ENCODE results near the gene CHST9. TPM values are rescaled to one million over a fixed set of nuclear protein-coding genes. Genes with fewer than 3 reads are reported as not detected.

CHST9 gene
- total and polyA plus RNA-seq, 10 of the 15 experiments (the other 5 are each of a cell fraction or from before 2014, with no cell fraction given) = 0.34 TPM; not detected in 9

GRCh38 chr18:27073404-27073830, 111.7 kb downstream of the CHST9 start (continued):
- TF ChIP-seq ZBTB40 (IDR thresholded peaks at IDR 0.05; ENCODE audit: borderline replicate concordance) (no peak), CHD4 (IDR thresholded peaks at IDR 0.05) (no peak), BCL11A (IDR thresholded peaks at IDR 0.05; ENCODE audit: low read depth, low read length) (peak; percentile 49; the same call in 1 of the 2 replicates), KAT2A (conservative IDR thresholded peaks at IDR 0.05; ENCODE audit: control insufficient read depth, low read depth, low read length) (no peak), HSF1 (IDR thresholded peaks at IDR 0.05; ENCODE audit: low read depth, low read length) (no peak), SREBF1 (IDR thresholded peaks at IDR 0.05; ENCODE audit: low read length) (no peak), JUNB (IDR thresholded peaks at IDR 0.05) (peak; percentile 17; the same call in 1 of the 2 replicates), CBX3 (IDR thresholded peaks at IDR 0.05; ENCODE audit: borderline replicate concordance, low read depth) (no peak), ZNF274 (IDR thresholded peaks at IDR 0.05; ENCODE audit: insufficient read depth, insufficient read length) (no peak), CEBPZ (IDR thresholded peaks at IDR 0.05; ENCODE audit: low read depth, low read length) (no peak), STAT3 (IDR thresholded peaks at IDR 0.05; ENCODE audit: low read depth, low read length) (no peak), FOS (IDR thresholded peaks at IDR 0.05; ENCODE audit: borderline replicate concordance, extremely low read depth, insufficient read length) (no peak), TARDBP (IDR thresholded peaks at IDR 0.05; ENCODE audit: borderline replicate concordance) (no peak), ZBTB33 (IDR thresholded peaks at IDR 0.05) (no peak), HCFC1 (IDR thresholded peaks at IDR 0.05; ENCODE audit: low read length) (no peak), MAX (IDR thresholded peaks at IDR 0.05; ENCODE audit: low read depth, low read length) (no peak), NBN (IDR thresholded peaks at IDR 0.05) (no peak), RELB (IDR thresholded peaks at IDR 0.05; ENCODE audit: low read depth) (no peak), SMARCA5 (IDR thresholded peaks at IDR 0.05) (no peak), NFIC (IDR thresholded peaks at IDR 0.05; ENCODE audit: low read depth, low read length) (0 out of 2 replicates have a peak, but pooled peaks have one; percentile 22)

Data from GM12878 (cell line).